Loucy (cell line): ENCODE data around the gene PRSS57.

ENCODE experiments used
- EZH2phosphoT487 ChIP-seq: fragments of 200-600 bp; IDR thresholded peaks from 2 replicates; pipeline ENCODE4 v1.6.1; 2018; ENCODE audit warnings: antibody characterized with exemption, mild to moderate bottlenecking, moderate library complexity, borderline replicate concordance
- TF ChIP-seq, protein P1 (sequence below): fragments of 200-600 bp; sonication (generic); conservative IDR thresholded peaks from 2 replicates; pipeline ENCODE4 v1.5.1; 2014; ENCODE audit warnings: mild to moderate bottlenecking, antibody characterized with exemption, low read length

DNA sequence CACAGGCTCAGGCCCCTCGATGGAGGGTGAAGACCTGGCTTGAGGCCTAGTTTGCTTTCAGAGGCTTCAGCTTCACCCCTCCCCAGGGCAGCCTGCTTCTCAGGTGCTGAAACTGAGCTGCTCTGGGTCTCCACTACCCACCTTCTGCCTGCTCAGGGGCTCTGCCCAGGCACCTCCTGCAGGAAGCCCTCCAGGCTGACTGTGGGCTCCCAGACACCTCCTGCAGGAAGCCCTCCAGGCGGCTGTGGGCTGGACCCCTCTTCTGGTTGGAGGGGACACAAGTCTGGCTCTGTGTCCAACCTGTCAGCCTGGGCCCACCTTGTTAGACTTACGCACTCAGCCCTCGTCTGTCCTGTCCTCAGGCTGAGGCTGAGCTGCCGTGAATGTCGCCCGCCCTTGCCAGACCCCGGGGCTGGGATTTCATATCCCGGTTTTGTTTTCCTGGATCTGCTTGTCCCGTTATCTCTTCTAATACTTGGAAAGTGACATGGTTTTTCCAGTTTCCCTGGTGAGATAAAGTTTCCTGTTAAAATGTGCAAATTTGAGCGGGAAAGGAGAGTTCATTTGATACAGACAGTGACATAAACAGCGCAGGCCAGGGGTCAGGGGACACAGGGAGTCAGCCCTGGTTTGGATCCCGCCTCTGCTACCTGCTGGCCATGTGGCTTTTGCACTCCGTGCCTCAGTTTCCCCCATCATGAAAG, 34.9 kb upstream of the PRSS57 start:
- TF ChIP-seq, protein P1, sequence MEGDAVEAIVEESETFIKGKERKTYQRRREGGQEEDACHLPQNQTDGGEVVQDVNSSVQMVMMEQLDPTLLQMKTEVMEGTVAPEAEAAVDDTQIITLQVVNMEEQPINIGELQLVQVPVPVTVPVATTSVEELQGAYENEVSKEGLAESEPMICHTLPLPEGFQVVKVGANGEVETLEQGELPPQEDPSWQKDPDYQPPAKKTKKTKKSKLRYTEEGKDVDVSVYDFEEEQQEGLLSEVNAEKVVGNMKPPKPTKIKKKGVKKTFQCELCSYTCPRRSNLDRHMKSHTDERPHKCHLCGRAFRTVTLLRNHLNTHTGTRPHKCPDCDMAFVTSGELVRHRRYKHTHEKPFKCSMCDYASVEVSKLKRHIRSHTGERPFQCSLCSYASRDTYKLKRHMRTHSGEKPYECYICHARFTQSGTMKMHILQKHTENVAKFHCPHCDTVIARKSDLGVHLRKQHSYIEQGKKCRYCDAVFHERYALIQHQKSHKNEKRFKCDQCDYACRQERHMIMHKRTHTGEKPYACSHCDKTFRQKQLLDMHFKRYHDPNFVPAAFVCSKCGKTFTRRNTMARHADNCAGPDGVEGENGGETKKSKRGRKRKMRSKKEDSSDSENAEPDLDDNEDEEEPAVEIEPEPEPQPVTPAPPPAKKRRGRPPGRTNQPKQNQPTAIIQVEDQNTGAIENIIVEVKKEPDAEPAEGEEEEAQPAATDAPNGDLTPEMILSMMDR: no peak
- TF ChIP-seq EZH2phosphoT487: no peak
